HL-60 (cell line): Measurements from ENCODE around the gene VWA3B.
"Not testable (repeated sequence)": the region's sequence is repeated elsewhere in the genome, so short reads cannot be mapped to it uniquely, and the experiment has no call there.

Experiments
- DNase-seq, 2 experiments: peaks; one replicate each; pipeline ENCODE4 v3.0.0-alpha.2; 2010 to 2020; ENCODE audit warnings: low read depth in 1 of 2, low spot score in 1 of 2
- H3K27ac ChIP-seq: fragments of 250-450 bp; sonication (Bioruptor Pico); replicated peaks from 2 replicates; pipeline ENCODE4 v1.5.1; 2020; ENCODE audit warnings: mild to moderate bottlenecking, moderate library complexity
- H3K27me3 ChIP-seq: fragments of 250-450 bp; sonication (Bioruptor Pico); 2 replicates; pipeline ENCODE4 v1.5.1; 2021; ENCODE audit warnings: mild to moderate bottlenecking, moderate library complexity; ENCODE audit not compliant: insufficient read depth, poor library complexity, severe bottlenecking
- H3K4me3 ChIP-seq: replicated peaks from 2 replicates; pipeline ENCODE4 v1.5.1; 2011; ENCODE audit warnings: mild to moderate bottlenecking, control low read depth, low read length; ENCODE audit not compliant: insufficient read depth
- CTCF ChIP-seq: IDR thresholded peaks from one replicate; pipeline ENCODE4 v1.5.1; 2011; ENCODE audit warnings: low read length, control low read depth, inconsistent platforms; ENCODE audit not compliant: insufficient read depth
- GABPA ChIP-seq: IDR thresholded peaks from 2 replicates; pipeline ENCODE4 v1.6.1; 2012; ENCODE audit warnings: low read depth
- POLR2AphosphoS5 ChIP-seq: IDR thresholded peaks from 2 replicates; pipeline ENCODE4 v1.6.1; 2012; ENCODE audit warnings: low read depth
- REST ChIP-seq: IDR thresholded peaks from 2 replicates; pipeline ENCODE4 v1.6.1; 2012; ENCODE audit warnings: low read depth; ENCODE audit not compliant: insufficient replicate concordance
- SPI1 ChIP-seq: IDR thresholded peaks from 2 replicates; pipeline ENCODE4 v1.6.1; 2012; ENCODE audit warnings: low read depth, mild to moderate bottlenecking, borderline replicate concordance

The VWA3B gene

GRCh38 chr2:98137196-98137595, 50.2 kb downstream of the VWA3B start:
- no peak for DNase-seq
- H3K27me3 ChIP-seq: no peaks in the 10 kb centered on the region
- TF ChIP-seq SPI1 (no peak), POLR2AphosphoS5 (no peak), REST (no peak), CTCF (no peak), GABPA (no peak)
- no peak overlapping the region for H3K4me3 ChIP-seq
- no peak overlapping the region for H3K27ac ChIP-seq

GRCh38 chr2:98138978-98139377, 52.0 kb downstream of the VWA3B start:
- DNase-seq, H3K27ac ChIP-seq, H3K4me3 ChIP-seq, H3K27me3 ChIP-seq: not testable (repeated sequence)

- no peak overlapping the region for H3K27ac ChIP-seq
- no peak for TF ChIP-seq CTCF
- no peak for TF ChIP-seq REST
- TF ChIP-seq GABPA: no peak
- no peak for DNase-seq
These were observed 53.2 kb downstream of the VWA3B start for GRCh38 chr2:98140210-98140609.

GRCh38 chr2:98142106-98142791, 55.3 kb downstream of the VWA3B start:
- H3K4me3 ChIP-seq: no peak overlapping the region
- TF ChIP-seq CTCF (no peak), SPI1 (no peak), GABPA (no peak), POLR2AphosphoS5 (no peak), REST (no peak)
- no peaks in the 10 kb centered on the region for H3K27me3 ChIP-seq
- DNase-seq: no peak
- no peak overlapping the region for H3K27ac ChIP-seq

More at GRCh38 chr2:98140210-98140609, 53.2 kb downstream of the VWA3B start:
- no peak overlapping the region for H3K4me3 ChIP-seq
- H3K27me3 ChIP-seq: no peaks in the 10 kb centered on the region
